Esophagus (tissue), 2 donors: ENCODE measurements around the gene TMPRSS7. TPM values are rescaled to one million over a fixed set of nuclear protein-coding genes. Genes with fewer than 3 reads are reported as not detected.
"Not testable (repeated sequence)": the region's sequence is repeated elsewhere in the genome, so short reads cannot be mapped to it uniquely, and the experiment has no call there.

ENCODE experiments used
- H3K27ac ChIP-seq, 2 donors: one replicate each; pipeline ENCODE4 v1.5.1; 2013; ENCODE audit warnings: low read depth in 2 of 2, mild to moderate bottlenecking in 2 of 2, inconsistent platforms in 1 of 2, low read length in 1 of 2, moderate library complexity in 1 of 2
- H3K27me3 ChIP-seq, 2 donors: one replicate each; pipeline ENCODE4 v1.6.1; 2013; ENCODE audit warnings: low read length in 2 of 2, control low read depth in 1 of 2, mild to moderate bottlenecking in 1 of 2; ENCODE audit not compliant: insufficient read depth in 2 of 2, control insufficient read depth in 1 of 2
- H3K36me3 ChIP-seq, 2 donors: one replicate each; pipeline ENCODE4 v1.6.1; 2013; ENCODE audit warnings: low read length in 1 of 2; ENCODE audit not compliant: control insufficient read depth in 2 of 2, insufficient read depth in 2 of 2
- H3K4me1 ChIP-seq, 2 donors: one replicate each; pipeline ENCODE4 v1.6.1; 2013; ENCODE audit warnings: low read length in 1 of 2; ENCODE audit not compliant: control insufficient read depth in 2 of 2, insufficient read depth in 2 of 2
- H3K4me3 ChIP-seq, 2 donors: one replicate each; pipeline ENCODE4 v1.5.1; 2013; ENCODE audit warnings: low read length in 2 of 2, mild to moderate bottlenecking in 2 of 2, low read depth in 1 of 2, moderate library complexity in 1 of 2
- H3K9me3 ChIP-seq, 2 donors: one replicate each; pipeline ENCODE4 v1.6.1; 2013; ENCODE audit warnings: mild to moderate bottlenecking in 2 of 2, low read depth in 1 of 2, low read length in 1 of 2, moderate library complexity in 1 of 2; ENCODE audit not compliant: control insufficient read depth in 2 of 2, insufficient read depth in 1 of 2
- WGBS, 2 donors: extraction: QIAGEN DNeasy Blood & Tissue Kit; methylation state at CpG; one replicate each; pipeline ENCODE4 v1.1.7; 2013; 5-methylcytosine and 5-hydroxymethylcytosine counted together
- polyA plus RNA-seq, 2 donors: library from polyadenylated mRNA; stranded (reverse); fragments of 200-250 nt; gene quantifications; one replicate each; pipeline ENCODE4 v1.2.3, GENCODE V29; 2013
- donor health status: healthy with polysubstance abuse.
- donor health status: Bipolar disorder and iron deficiency.

Gene TMPRSS7
- polyA plus RNA-seq, 2 donors = 0.01 TPM; not detected in 1

DNA sequence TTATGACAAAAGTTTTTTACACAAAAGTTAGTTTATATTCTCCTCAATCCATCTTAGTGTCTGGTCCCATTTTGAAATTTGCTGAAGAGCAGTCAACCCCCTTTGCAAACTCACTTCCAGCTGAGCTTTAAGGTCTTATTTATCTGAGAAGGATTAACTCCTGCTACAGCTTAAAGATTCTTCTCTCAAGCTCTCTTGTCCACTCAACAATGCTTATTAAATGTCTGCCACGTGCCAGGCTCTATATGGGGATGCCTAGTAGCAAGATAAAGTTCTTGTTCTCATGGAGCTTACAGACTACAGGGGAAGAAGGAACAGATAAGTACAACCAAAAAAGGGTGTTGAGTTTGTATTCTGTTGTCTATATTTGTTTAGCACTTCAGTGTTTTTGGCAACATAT lies 18.7 kb downstream of the TMPRSS7 start:
- Histone ChIP-seq H3K4me1 (no peaks in the 10 kb centered on the region), H3K4me3 (no peak overlapping the region), H3K27me3 (no peaks in the 10 kb centered on the region), H3K9me3 (no peaks in the 10 kb centered on the region), H3K36me3 (no peaks in the 10 kb centered on the region), H3K27ac (no peak overlapping the region)
- 49% methylated on average over 1 of the region's 1 CpG for WGBS, 2 donors

DNA sequence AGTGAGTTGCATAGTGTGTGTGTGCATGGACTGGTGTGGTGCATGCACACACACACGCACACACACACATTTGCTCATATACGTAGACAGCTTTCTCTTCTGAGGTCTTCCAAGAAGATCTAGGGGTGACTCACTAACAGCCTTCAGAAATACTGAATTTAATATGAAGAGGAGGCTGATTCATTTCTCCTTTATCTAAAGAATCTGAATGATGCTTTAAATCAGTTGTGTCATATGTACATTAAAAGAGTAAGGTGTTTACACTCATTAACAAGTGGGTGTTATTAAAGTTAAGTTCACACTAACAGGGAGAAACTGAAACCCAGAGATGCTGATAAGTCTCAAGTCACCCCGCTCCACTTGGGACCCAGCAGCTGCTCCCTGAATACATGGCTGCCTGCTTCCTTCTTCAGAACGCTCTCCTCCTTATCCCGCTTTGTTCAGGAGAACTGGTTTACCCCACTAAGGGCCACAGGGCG lies 22.0 kb downstream of the TMPRSS7 start:
- Histone ChIP-seq H3K4me1 (no peaks in the 10 kb centered on the region), H3K36me3 (no peaks in the 10 kb centered on the region), H3K9me3 (no peaks in the 10 kb centered on the region), H3K27me3 (no peaks in the 10 kb centered on the region), H3K4me3 (no peak overlapping the region), H3K27ac (no peak overlapping the region)
- WGBS, 2 donors = 71 to 74% methylated on average over 6 of the region's 6 CpGs

- H3K27me3 ChIP-seq = no peaks in the 10 kb centered on the region
- 54 to 61% methylated on average over 1 of the region's 1 CpG for WGBS, 2 donors
- H3K9me3 ChIP-seq = no peaks in the 10 kb centered on the region
- no peak overlapping the region for H3K4me3 ChIP-seq
- H3K27ac ChIP-seq = no peak overlapping the region
- no peaks in the 10 kb centered on the region for H3K36me3 ChIP-seq
- no peaks in the 10 kb centered on the region for H3K4me1 ChIP-seq
Measured at GRCh38 chr3:112059497-112059896, 25.0 kb downstream of the TMPRSS7 start.

DNA sequence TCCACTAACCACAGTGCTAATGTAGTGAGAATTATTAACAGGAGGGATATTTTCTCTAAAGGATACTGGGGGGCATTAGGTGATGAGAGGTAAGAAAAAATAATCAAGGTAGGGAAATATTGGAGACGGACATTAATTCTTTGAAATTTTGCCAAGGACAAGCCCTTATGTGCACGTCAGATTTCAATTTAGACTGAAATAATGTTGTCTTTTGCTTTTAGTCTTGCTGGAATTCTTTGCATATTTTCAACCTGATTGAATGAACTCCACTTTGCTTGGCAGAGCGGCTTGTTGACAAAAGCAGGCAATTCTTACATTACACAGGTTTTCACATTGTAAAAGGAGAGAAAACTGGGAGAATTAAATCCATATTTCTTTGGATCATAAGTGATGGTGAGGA lies 26.6 kb downstream of the TMPRSS7 start:
- Histone ChIP-seq H3K4me3 (no peak overlapping the region), H3K9me3 (no peaks in the 10 kb centered on the region), H3K27ac (no peak overlapping the region), H3K36me3 (no peaks in the 10 kb centered on the region), H3K4me1 (no peaks in the 10 kb centered on the region), H3K27me3 (no peaks in the 10 kb centered on the region)
- 59 to 61% methylated on average over 3 of the region's 3 CpGs for WGBS, 2 donors

DNA sequence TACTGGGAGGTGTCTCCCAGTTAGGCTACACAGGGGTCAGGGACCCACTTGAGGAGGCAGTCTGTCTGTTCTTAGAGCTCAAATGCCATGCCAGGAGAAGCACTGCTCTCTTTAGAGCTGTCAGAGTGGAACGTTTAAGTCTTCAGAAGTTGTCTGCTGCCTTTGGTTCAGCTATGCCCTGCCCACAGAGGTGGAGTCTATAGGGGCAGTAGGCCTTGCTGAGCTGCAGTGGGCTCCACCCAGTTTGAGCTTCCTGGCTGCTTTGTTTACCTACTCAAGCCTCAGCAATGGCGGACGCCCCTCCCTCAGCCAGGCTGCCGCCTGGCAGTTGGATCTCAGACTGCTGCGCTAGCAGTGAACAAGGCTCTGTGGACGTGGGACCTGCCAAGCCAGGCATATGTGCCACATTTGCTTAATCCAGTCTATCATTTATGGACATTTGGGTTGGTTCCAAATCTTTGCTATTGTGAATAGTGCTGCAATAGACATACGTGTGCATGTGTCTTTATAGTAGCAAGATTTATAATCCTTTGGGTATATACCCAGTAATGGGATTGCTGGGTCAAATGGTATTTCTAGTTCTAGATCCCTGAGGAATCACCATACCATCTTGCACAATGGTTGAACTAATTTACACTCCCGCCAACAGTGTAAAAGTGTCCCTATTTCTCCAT lies 38.0 kb downstream of the TMPRSS7 start:
- H3K36me3 ChIP-seq, H3K4me3 ChIP-seq, H3K9me3 ChIP-seq, H3K27me3 ChIP-seq, H3K4me1 ChIP-seq: not testable (repeated sequence)
- peak overlapping the region in 1 of 2 donors; percentile 41 for H3K27ac ChIP-seq
- whole genome bisulfite sequencing, 2 donors = 54 to 60% methylated on average over 8 of the region's 8 CpGs

GRCh38 chr3:112074006-112074405 lies 39.5 kb downstream of the TMPRSS7 start:
- Histone ChIP-seq H3K36me3 (no peaks in the 10 kb centered on the region), H3K27ac (no peak overlapping the region), H3K4me3 (no peak overlapping the region), H3K9me3 (no peaks in the 10 kb centered on the region), H3K4me1 (peaks cover 0 to 3% of the 10 kb centered on the region in 2 donors), H3K27me3 (no peaks in the 10 kb centered on the region)
- WGBS, 2 donors = 81 to 84% methylated on average over 2 of the region's 2 CpGs

DNA sequence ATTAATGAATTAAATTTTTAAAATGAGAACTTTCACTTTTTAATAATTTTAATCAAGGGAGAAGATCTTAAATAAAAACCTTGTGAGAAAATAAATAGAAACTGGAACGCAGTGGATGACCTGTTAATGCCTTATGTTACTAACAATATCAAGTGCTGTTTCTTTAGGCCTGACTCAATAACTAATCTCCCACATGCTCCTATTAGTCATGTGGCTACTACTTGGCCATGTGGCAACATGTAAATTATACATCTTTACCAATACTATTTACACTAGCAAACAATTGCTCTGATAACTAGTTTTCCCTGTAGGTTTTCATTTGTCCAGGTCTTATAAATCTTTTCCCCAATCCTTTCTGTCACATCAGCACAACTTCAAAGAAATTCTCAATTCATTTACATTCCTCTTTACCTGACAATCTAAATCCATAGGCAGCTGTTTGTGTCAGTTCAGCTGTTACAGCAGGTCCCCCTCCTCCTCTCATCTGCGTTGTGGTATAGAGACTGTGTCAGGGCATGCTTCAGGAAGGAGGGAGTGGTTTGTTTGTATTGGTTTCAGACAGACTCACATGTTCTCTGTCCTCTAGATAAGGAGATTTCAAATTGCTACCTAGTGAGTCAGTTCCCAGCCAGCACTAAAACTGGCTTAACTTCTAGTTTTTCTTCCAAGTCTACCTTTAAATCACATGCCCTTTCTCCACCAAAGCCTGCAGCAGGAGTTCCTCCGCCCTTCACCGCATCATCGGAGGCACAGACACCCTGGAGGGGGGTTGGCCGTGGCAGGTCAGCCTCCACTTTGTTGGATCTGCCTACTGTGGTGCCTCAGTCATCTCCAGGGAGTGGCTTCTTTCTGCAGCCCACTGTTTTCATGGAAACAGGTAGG lies 40.3 kb downstream of the TMPRSS7 start:
- WGBS, 2 donors = 27 to 30% methylated on average over 6 of the region's 6 CpGs
- H3K36me3 ChIP-seq = no peaks in the 10 kb centered on the region
- peak overlapping the region in 1 of 2 donors; percentile 15 for H3K4me3 ChIP-seq
- peaks cover 0 to 3% of the 10 kb centered on the region in 2 donors for H3K4me1 ChIP-seq
- H3K27me3 ChIP-seq = no peaks in the 10 kb centered on the region
- H3K27ac ChIP-seq = peak overlapping the region; percentile 68 to 76
- H3K9me3 ChIP-seq = no peaks in the 10 kb centered on the region

DNA sequence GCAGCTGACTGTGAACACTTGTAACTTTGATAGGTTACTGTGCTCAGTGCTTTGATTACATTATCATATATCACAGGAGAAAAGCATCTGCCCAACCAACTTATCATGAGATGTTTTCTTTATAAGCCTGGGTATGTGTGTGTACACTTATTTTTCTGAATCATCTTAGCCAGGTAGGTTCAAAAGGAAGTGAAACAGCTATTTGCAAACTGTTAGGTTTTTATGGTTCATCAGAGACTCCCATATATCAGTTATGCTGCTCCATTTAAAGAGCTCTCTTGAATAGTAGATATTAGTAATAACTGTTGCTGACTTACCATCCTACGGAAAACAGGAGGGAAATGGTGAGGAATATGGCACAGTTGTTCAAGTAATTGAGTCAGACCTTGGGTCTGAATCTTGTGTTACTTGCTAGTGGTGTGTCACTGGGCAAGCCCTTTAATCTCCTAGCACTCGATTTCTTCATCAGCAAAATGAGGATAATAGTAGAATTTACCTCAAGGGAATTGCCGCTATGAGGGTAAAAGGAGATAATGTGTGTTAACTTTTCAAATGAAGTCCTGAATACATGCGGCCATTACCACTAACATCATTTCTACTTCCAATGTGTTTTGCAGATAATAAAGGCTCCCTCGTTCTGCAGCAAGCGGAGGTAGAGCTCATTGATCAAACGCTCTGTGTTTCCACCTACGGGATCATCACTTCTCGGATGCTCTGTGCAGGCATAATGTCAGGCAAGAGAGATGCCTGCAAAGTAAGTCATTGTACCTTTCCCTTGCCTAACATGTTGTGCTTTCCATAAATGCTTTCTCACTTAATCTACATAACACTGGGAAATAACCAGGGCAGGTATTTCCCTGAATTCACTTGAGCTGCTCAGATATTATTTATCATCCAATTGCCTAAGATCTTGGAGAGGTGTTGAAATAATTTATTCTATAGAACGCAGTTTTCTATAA lies 43.9 kb downstream of the TMPRSS7 start:
- no peak overlapping the region for H3K4me3 ChIP-seq
- no peaks in the 10 kb centered on the region for H3K36me3 ChIP-seq
- H3K4me1 ChIP-seq = peaks cover 0 to 3% of the 10 kb centered on the region in 2 donors
- H3K27me3 ChIP-seq = no peaks in the 10 kb centered on the region
- H3K27ac ChIP-seq = no peak overlapping the region
- 82 to 86% methylated on average over 10 of the region's 10 CpGs for WGBS, 2 donors
- H3K9me3 ChIP-seq = no peaks in the 10 kb centered on the region

GRCh38 chr3:112083239-112083638 lies 48.7 kb downstream of the TMPRSS7 start:
- Histone ChIP-seq H3K4me1 (peaks cover 2% of the 10 kb centered on the region in 2 donors), H3K36me3 (no peaks in the 10 kb centered on the region), H3K27ac (no peak overlapping the region), H3K4me3 (no peak overlapping the region), H3K27me3 (no peaks in the 10 kb centered on the region), H3K9me3 (no peaks in the 10 kb centered on the region)
- 92% methylated on average over 4 of the region's 4 CpGs for WGBS, 2 donors
